Renal cortex interstitium (tissue), 11 donors: Measurements from ENCODE around the gene CIRBP. TPM values are rescaled to one million over a fixed set of nuclear protein-coding genes. Genes with fewer than 3 reads are reported as not detected.
A peak's percentile ranks its signal among the peaks of the same experiment; 100 is the strongest.
"Not testable (repeated sequence)": the region's sequence is repeated elsewhere in the genome, so short reads cannot be mapped to it uniquely, and the experiment has no call there.

Source experiments
- DNase-seq, 11 donors: peaks; one replicate each; pipeline ENCODE4 v3.0.0-alpha.2; 2013; ENCODE audit warnings: low read depth in 9 of 11, low spot score in 4 of 11; ENCODE audit errors: extremely low read depth in 1 of 11
- polyA plus RNA-seq, 3 donors: library from polyadenylated mRNA; unstranded; fragments of 120-200 nt; gene quantifications; one replicate each; pipeline ENCODE4 v1.2.1, GENCODE V29; 2013; ENCODE audit not compliant: insufficient read length in 3 of 3

The CIRBP gene
- polyA plus RNA-seq, 3 donors: 803 to 982 (median 849) TPM

- DNase-seq: no peak
Measured at GRCh38 chr19:1237027-1237659, 32.0 kb upstream of the CIRBP start.

GRCh38 chr19:1237754-1238368, 31.3 kb upstream of the CIRBP start, which contains the start of gene CBARP:
TSS of gene CBARP (minus strand) at chr19:1238005. CDS start at chr19:1236100, 1,905 bp downstream.
- no peak for DNase-seq

GRCh38 chr19:1238369-1239303, 30.5 kb upstream of the CIRBP start:
- DNase-seq: no peak

GRCh38 chr19:1239420-1239795, 29.7 kb upstream of the CIRBP start:
- no peak for DNase-seq

- peak in 6 of 11 donors; percentile 83 to 89 (median 87) for DNase-seq
Measured at GRCh38 chr19:1239796-1240737, 29.1 kb upstream of the CIRBP start.

- no peak for DNase-seq
Measured at GRCh38 chr19:1240925-1241324, 28.2 kb upstream of the CIRBP start.

GRCh38 chr19:1241417-1242095, 27.6 kb upstream of the CIRBP start, which contains the start of gene ATP5F1D:
TSS of gene ATP5F1D (plus strand) at chr19:1241751. CDS start at chr19:1241851, 100 bp downstream.
- peak in 8 of 11 donors; percentile 81 to 95 (median 89) for DNase-seq

- DNase-seq: peak in 1 of 11 donors; percentile 76
Measured at GRCh38 chr19:1243768-1244692, 25.1 kb upstream of the CIRBP start.

- DNase-seq: no peak
Measured at GRCh38 chr19:1244693-1245451, 24.3 kb upstream of the CIRBP start.

GRCh38 chr19:1245494-1246264, 23.5 kb upstream of the CIRBP start:
- DNase-seq: no peak

GRCh38 chr19:1246265-1247087, 22.7 kb upstream of the CIRBP start:
- DNase-seq: not testable (repeated sequence)

GRCh38 chr19:1247748-1248138, 21.4 kb upstream of the CIRBP start:
- no peak for DNase-seq

GRCh38 chr19:1248139-1248785, 20.9 kb upstream of the CIRBP start, which contains the start of gene MIDN:
TSS of gene MIDN (plus strand) at chr19:1248583. CDS start at chr19:1250297, 1,714 bp downstream.
- DNase-seq: peak in 1 of 11 donors; percentile 73

GRCh38 chr19:1248786-1249297, 20.3 kb upstream of the CIRBP start:
- DNase-seq: peak in 2 of 11 donors; percentile 78 to 82
